ENCODE measurements around the gene ETNK2. TPM values are rescaled to one million over a fixed set of nuclear protein-coding genes. Genes with fewer than 3 reads are reported as not detected.

The ETNK2 gene
- total RNA-seq, 1 donor from 2014 or later = 5.0 TPM

GRCh38 chr1:204098683-204099082 is 53.2 kb downstream of the ETNK2 start:
- no peak overlapping the region for H3K27ac Mint-ChIP-seq (ENCODE audit: unreplicated experiment)

DNA sequence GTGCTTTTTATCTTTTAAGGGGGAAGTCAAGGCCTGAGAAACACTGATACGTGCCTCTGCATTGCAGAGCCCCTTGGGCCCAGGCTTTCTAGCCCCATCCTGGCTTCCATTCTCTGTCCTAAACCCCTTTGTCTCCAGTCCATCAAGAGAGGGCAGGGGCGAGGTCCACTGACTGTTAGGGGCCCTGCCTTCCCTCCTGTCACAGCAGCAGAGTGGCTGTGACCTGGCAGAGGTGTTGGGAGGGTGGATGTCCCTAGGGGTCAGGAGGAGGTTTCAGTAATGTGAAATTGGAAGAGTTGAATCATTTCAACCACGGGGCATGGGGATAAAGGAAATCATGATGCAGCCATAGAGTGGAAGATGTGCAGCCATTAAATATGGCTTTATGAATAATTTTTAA is 54.9 kb downstream of the ETNK2 start:
- peaks cover 6% of the 10 kb centered on the region for H3K27me3 Mint-ChIP-seq (ENCODE audit: unreplicated experiment)
- DNase-seq = no peak
- H3K36me3 Mint-ChIP-seq (ENCODE audit: unreplicated experiment) = no peaks in the 10 kb centered on the region
- H3K4me3 Mint-ChIP-seq (ENCODE audit: unreplicated experiment) = no peak overlapping the region
- TF ChIP-seq CTCF (IDR thresholded peaks at IDR 0.05; ENCODE audit: partially characterized antibody, unreplicated experiment) = no peak
- H3K4me1 Mint-ChIP-seq (ENCODE audit: low read depth, unreplicated experiment) = peaks cover 19% of the 10 kb centered on the region
- H3K9me3 Mint-ChIP-seq (ENCODE audit: unreplicated experiment) = no peaks in the 10 kb centered on the region
- H3K27ac Mint-ChIP-seq (ENCODE audit: unreplicated experiment) = no peak overlapping the region

More at GRCh38 chr1:204098683-204099082, 53.2 kb downstream of the ETNK2 start:
- no peak for DNase-seq
- TF ChIP-seq CTCF (IDR thresholded peaks at IDR 0.05; ENCODE audit: partially characterized antibody, unreplicated experiment) = no peak
- peaks cover 2% of the 10 kb centered on the region for H3K9me3 Mint-ChIP-seq (ENCODE audit: unreplicated experiment)
- H3K27me3 Mint-ChIP-seq (ENCODE audit: unreplicated experiment) = peaks cover 8% of the 10 kb centered on the region
- H3K4me1 Mint-ChIP-seq (ENCODE audit: low read depth, unreplicated experiment) = peaks cover 19% of the 10 kb centered on the region
- no peak overlapping the region for H3K4me3 Mint-ChIP-seq (ENCODE audit: unreplicated experiment)
- H3K36me3 Mint-ChIP-seq (ENCODE audit: unreplicated experiment) = no peaks in the 10 kb centered on the region

GRCh38 chr1:204094856-204095634 is 56.8 kb downstream of the ETNK2 start:
- peaks cover 2% of the 10 kb centered on the region for H3K9me3 Mint-ChIP-seq (ENCODE audit: unreplicated experiment)
- H3K4me3 Mint-ChIP-seq (ENCODE audit: unreplicated experiment) = peak overlapping the region; percentile 65
- H3K27me3 Mint-ChIP-seq (ENCODE audit: unreplicated experiment) = peaks cover 4% of the 10 kb centered on the region
- no peak for TF ChIP-seq CTCF (IDR thresholded peaks at IDR 0.05; ENCODE audit: partially characterized antibody, unreplicated experiment)
- H3K4me1 Mint-ChIP-seq (ENCODE audit: low read depth, unreplicated experiment) = peaks cover 23% of the 10 kb centered on the region
- DNase-seq = no peak
- H3K27ac Mint-ChIP-seq (ENCODE audit: unreplicated experiment) = peak overlapping the region; percentile 57
- H3K36me3 Mint-ChIP-seq (ENCODE audit: unreplicated experiment) = no peaks in the 10 kb centered on the region

DNA sequence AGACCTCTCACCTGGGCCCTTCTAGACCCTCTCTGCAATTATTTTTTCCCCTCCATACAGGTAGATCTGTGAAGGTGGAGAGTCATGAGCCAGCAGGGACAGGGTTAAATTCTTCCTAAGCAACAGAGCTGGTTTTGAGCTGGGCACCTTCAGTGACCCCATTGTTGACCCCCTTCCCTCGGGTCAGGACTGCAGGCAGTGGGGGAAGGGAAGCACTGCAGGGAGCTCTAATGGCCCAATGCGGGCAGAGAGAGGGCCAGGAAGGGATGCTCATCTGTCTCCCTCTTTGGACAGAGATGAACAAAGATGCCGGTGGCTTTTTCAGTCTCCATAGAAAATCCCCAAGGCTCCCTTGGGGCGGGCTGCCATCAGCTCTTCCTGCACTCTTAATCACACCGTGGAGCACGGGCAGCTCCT is 57.5 kb downstream of the ETNK2 start:
- DNase-seq = peak; percentile 47
- peaks cover 23% of the 10 kb centered on the region for H3K4me1 Mint-ChIP-seq (ENCODE audit: low read depth, unreplicated experiment)
- peaks cover 2% of the 10 kb centered on the region for H3K9me3 Mint-ChIP-seq (ENCODE audit: unreplicated experiment)
- peaks cover 4% of the 10 kb centered on the region for H3K27me3 Mint-ChIP-seq (ENCODE audit: unreplicated experiment)
- no peak for TF ChIP-seq CTCF (IDR thresholded peaks at IDR 0.05; ENCODE audit: partially characterized antibody, unreplicated experiment)
- H3K36me3 Mint-ChIP-seq (ENCODE audit: unreplicated experiment) = no peaks in the 10 kb centered on the region
- peak overlapping the region; percentile 57 for H3K27ac Mint-ChIP-seq (ENCODE audit: unreplicated experiment)
- peak overlapping the region; percentile 65 for H3K4me3 Mint-ChIP-seq (ENCODE audit: unreplicated experiment)

DNA sequence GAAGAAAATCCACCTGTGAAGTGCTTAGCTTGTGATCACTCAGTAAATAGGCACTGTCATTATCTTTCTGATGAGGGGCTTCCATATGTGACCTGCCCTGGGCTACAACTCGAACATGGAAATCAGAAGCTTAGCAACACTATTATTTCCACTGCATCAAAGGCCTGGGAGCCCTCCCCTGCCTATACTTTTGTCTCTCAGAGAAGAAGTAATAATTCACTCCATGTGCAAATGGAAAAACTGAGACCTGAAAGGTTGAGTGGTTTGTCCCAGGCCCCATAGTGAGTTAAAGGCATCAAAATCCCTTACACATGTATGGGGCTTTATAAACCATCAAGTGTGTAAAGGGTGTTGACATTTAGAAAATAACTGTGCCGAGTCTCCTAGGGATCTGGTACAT is 58.1 kb downstream of the ETNK2 start:
- Mint-ChIP-seq H3K36me3 (ENCODE audit: unreplicated experiment) (no peaks in the 10 kb centered on the region), H3K4me1 (ENCODE audit: low read depth, unreplicated experiment) (peaks cover 23% of the 10 kb centered on the region), H3K27ac (ENCODE audit: unreplicated experiment) (no peak overlapping the region), H3K4me3 (ENCODE audit: unreplicated experiment) (peak overlapping the region; percentile 65), H3K27me3 (ENCODE audit: unreplicated experiment) (peaks cover 4% of the 10 kb centered on the region), H3K9me3 (ENCODE audit: unreplicated experiment) (peaks cover 2% of the 10 kb centered on the region)
- no peak for DNase-seq
- no peak for TF ChIP-seq CTCF (IDR thresholded peaks at IDR 0.05; ENCODE audit: partially characterized antibody, unreplicated experiment)
